MM.1S (cell line): Measurements from ENCODE around the gene SEMA4F.
"Not testable (repeated sequence)": the region's sequence is repeated elsewhere in the genome, so short reads cannot be mapped to it uniquely, and the experiment has no call there.

Experiments
- DNase-seq: peaks from one replicate; pipeline ENCODE4 v3.0.0-alpha.2; 2015
- H2AFZ ChIP-seq: fragments of 300-600 bp; sonication (generic); 2 replicates; pipeline ENCODE4 v1.6.0; 2016; ENCODE audit warnings: antibody characterized with exemption, low read length
- H3F3A ChIP-seq: fragments of 300-600 bp; sonication (generic); 2 replicates; pipeline ENCODE4 v1.6.1; 2016; ENCODE audit warnings: mild to moderate bottlenecking, antibody characterized with exemption, low read length, moderate library complexity, mixed read lengths; ENCODE audit not compliant: insufficient read depth
- H3K27ac ChIP-seq: fragments of 300-600 bp; sonication (generic); 2 replicates; pipeline ENCODE4 v1.5.1; 2016; ENCODE audit warnings: mild to moderate bottlenecking, low read length
- H3K27me3 ChIP-seq: fragments of 300-600 bp; sonication (generic); replicated peaks from 2 replicates; pipeline ENCODE4 v1.6.0; 2016; ENCODE audit warnings: low read length; ENCODE audit not compliant: insufficient read depth
- H3K36me3 ChIP-seq: fragments of 300-600 bp; sonication (generic); replicated peaks from 2 replicates; pipeline ENCODE4 v1.6.1; 2016; ENCODE audit warnings: mild to moderate bottlenecking, low read length, mixed read lengths; ENCODE audit not compliant: insufficient read depth
- H3K4me1 ChIP-seq: fragments of 300-600 bp; sonication (generic); 2 replicates; pipeline ENCODE4 v1.6.1; 2016; ENCODE audit warnings: low read length, mixed read lengths
- H3K4me2 ChIP-seq: fragments of 300-600 bp; sonication (generic); 2 replicates; pipeline ENCODE4 v1.6.0; 2016; ENCODE audit warnings: low read depth, low read length
- H3K4me3 ChIP-seq: fragments of 300-600 bp; sonication (generic); 2 replicates; pipeline ENCODE4 v1.5.1; 2016; ENCODE audit warnings: low read length, mixed read lengths
- H3K79me2 ChIP-seq: fragments of 300-600 bp; sonication (generic); 2 replicates; pipeline ENCODE4 v1.6.1; 2016; ENCODE audit warnings: mixed run types, low read length, mixed read lengths
- H3K9ac ChIP-seq: fragments of 300-600 bp; sonication (generic); 2 replicates; pipeline ENCODE4 v1.6.1; 2016; ENCODE audit warnings: low read length, mixed read lengths
- H3K9me2 ChIP-seq: fragments of 300-600 bp; sonication (generic); replicated peaks from 2 replicates; pipeline ENCODE4 v1.6.1; 2016; ENCODE audit warnings: mild to moderate bottlenecking, low read length, mixed read lengths; ENCODE audit not compliant: insufficient read depth
- H3K9me3 ChIP-seq: fragments of 300-600 bp; sonication (generic); replicated peaks from 2 replicates; pipeline ENCODE4 v1.6.1; 2016; ENCODE audit warnings: mild to moderate bottlenecking, low read length, mixed read lengths; ENCODE audit not compliant: insufficient read depth
- H4K20me1 ChIP-seq: fragments of 300-600 bp; sonication (generic); 2 replicates; pipeline ENCODE4 v1.6.1; 2016; ENCODE audit warnings: mild to moderate bottlenecking, low read length, moderate library complexity, mixed read lengths; ENCODE audit not compliant: insufficient read depth
- EZH2 ChIP-seq: fragments of 300-600 bp; sonication (generic); optimal IDR thresholded peaks from 2 replicates; pipeline ENCODE3; 2017; ENCODE audit warnings: low read depth, mild to moderate bottlenecking, antibody characterized with exemption, low read length, mixed read lengths
- EZH2phosphoT487 ChIP-seq: fragments of 300-600 bp; sonication (generic); IDR thresholded peaks from 2 replicates; pipeline ENCODE4 v1.6.1; 2018; ENCODE audit warnings: antibody characterized with exemption, low read length
- TF ChIP-seq, protein P1 (sequence below): fragments of 300-600 bp; sonication (generic); IDR thresholded peaks from 2 replicates; pipeline ENCODE4 v1.5.1; 2016; ENCODE audit warnings: antibody characterized with exemption, low read length, mixed read lengths

The SEMA4F gene

DNA sequence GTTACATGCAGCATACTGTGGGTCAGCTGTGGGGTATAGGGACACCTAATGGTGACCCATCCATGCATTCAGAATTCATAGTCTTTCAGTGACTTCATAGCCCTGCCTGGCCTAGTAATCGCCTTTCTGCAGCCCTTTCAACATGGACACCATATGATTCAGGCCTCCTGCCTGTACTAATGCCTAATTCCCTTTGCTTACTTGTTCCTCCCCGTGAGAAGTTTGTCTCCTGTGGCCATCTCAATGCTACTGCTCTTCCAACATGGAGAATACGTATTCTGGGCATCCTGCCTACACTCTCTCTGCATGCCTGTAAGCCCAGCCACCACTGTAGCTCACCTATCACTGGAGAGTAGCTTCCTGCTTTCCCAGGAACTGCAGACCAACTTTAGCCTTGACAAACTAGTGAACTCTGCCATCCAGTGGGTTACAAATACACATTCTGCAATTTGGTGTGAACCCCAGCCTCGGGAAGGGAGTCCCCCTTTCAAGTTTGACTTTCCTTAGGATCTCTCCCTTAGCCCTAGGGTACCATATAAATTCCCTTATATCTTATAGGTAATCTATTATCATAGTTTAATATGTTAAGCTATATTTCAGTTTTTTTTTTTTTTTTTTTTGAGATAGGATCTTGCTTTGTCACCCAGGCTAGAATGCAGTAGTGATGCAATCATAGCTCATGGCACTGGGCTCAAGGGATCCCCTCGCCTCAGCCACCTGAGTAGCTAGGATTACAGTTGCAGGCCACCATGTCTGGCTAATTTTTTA is 28.2 kb upstream of the SEMA4F start:
- Histone ChIP-seq H3K27me3 (no peaks in the 10 kb centered on the region), H2AFZ (no peak overlapping the region; the same call in 1 of the 2 replicates)

DNA sequence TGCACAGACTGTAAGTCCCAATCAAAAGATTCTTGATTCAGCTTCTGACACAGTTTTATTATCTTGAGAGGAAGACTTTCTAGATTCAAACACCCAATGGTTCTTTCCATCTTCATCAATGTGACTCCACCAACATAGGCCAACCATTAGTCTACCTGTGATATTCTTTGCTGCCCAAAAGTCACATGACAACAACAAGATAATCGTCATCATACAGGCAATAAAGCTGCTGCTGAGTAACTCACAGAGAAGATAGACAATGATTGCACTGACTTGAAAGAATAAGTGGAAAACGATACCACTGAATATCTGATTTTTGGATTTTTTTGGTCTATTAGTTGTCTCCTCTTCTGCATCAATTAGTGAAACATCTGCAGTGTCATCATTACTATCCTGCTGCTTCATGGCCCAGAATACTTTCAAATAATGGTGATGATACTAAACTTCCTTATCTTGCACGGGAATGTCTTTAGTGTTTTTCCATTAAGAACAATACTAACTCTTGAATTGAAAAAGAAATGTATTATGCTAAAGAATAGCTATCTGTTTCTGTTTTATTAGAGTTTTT is 25.4 kb upstream of the SEMA4F start:
- no peak for DNase-seq
- Histone ChIP-seq H3K9me2 (no peaks in the 10 kb centered on the region), H3K9me3 (no peaks in the 10 kb centered on the region), H3K36me3 (no peaks in the 10 kb centered on the region), H3K27me3 (no peaks in the 10 kb centered on the region), H2AFZ (no peak overlapping the region), H3K4me2 (no peak overlapping the region), H3F3A (no peaks in the 10 kb centered on the region), H3K79me2 (no peaks in the 10 kb centered on the region), H3K9ac (no peak overlapping the region), H3K4me3 (no peak overlapping the region), H3K4me1 (no peaks in the 10 kb centered on the region), H4K20me1 (no peaks in the 10 kb centered on the region), H3K27ac (no peak overlapping the region)
- TF ChIP-seq, protein P1, sequence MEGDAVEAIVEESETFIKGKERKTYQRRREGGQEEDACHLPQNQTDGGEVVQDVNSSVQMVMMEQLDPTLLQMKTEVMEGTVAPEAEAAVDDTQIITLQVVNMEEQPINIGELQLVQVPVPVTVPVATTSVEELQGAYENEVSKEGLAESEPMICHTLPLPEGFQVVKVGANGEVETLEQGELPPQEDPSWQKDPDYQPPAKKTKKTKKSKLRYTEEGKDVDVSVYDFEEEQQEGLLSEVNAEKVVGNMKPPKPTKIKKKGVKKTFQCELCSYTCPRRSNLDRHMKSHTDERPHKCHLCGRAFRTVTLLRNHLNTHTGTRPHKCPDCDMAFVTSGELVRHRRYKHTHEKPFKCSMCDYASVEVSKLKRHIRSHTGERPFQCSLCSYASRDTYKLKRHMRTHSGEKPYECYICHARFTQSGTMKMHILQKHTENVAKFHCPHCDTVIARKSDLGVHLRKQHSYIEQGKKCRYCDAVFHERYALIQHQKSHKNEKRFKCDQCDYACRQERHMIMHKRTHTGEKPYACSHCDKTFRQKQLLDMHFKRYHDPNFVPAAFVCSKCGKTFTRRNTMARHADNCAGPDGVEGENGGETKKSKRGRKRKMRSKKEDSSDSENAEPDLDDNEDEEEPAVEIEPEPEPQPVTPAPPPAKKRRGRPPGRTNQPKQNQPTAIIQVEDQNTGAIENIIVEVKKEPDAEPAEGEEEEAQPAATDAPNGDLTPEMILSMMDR, result no peak
- TF ChIP-seq EZH2 (no peak), EZH2phosphoT487 (no peak)

More for the DNA sequence above, 28.2 kb upstream of the SEMA4F start:
- no peaks in the 10 kb centered on the region for H3K9me2 ChIP-seq
- no peaks in the 10 kb centered on the region for H3K4me1 ChIP-seq
- no peak overlapping the region for H3K27ac ChIP-seq
- no peak for TF ChIP-seq EZH2
- TF ChIP-seq, protein P1, result no peak
- H3K36me3 ChIP-seq, result no peaks in the 10 kb centered on the region
- no peaks in the 10 kb centered on the region for H3K79me2 ChIP-seq
- H3K9ac ChIP-seq, result no peak overlapping the region
- no peak overlapping the region for H3K4me2 ChIP-seq
- H4K20me1 ChIP-seq, result no peaks in the 10 kb centered on the region
- no peaks in the 10 kb centered on the region for H3F3A ChIP-seq
- no peaks in the 10 kb centered on the region for H3K9me3 ChIP-seq
- H3K4me3 ChIP-seq, result no peak overlapping the region
- DNase-seq, result no peak

DNA sequence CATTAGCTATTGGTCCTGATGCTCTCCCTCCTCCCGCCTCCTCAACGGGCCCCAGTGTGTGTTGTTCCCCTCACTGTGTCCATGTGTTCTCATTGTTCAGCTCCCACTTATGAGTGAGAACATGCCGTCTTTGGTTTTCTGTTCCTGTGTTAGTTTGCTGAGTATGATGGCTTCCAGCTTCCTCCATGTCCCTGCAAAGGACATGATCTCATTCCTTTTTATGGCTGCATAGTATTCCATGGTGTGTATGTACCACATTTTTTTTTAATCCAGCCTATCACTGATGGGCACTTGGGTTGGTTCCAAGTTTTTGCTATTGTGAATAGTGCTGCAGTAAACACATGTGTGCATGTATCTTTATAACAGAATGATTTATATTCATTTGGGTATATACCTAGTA is 23.6 kb upstream of the SEMA4F start:
- not testable (repeated sequence) for H3K4me2 ChIP-seq, H3K4me1 ChIP-seq, H3K9me2 ChIP-seq, H4K20me1 ChIP-seq, H2AFZ ChIP-seq, H3K27ac ChIP-seq, H3F3A ChIP-seq, H3K4me3 ChIP-seq, H3K9me3 ChIP-seq, H3K27me3 ChIP-seq, DNase-seq, H3K36me3 ChIP-seq, H3K9ac ChIP-seq, H3K79me2 ChIP-seq
